SK-N-SH treated with all-trans-retinoic acid at 6 μM for 48 hours (cell line): ENCODE measurements around the gene ACACB.

Experiments used
- ATAC-seq: fragments of 200-7000 bp; cut with Tn5 transposase; 3 replicates; pipeline ENCODE4 v1.9.1; 2020; ENCODE audit warnings: mild to moderate bottlenecking, moderate library complexity
- ARNTL ChIP-seq: fragments of 450-650 bp; formaldehyde crosslinking; IDR thresholded peaks from 2 replicates; pipeline ENCODE4 v1.5.0; 2020; ENCODE audit warnings: low read depth, mild to moderate bottlenecking, moderate library complexity, borderline replicate concordance
- BACH2 ChIP-seq: fragments of 250-450 bp; sonication (Bioruptor Pico); IDR thresholded peaks from 2 replicates; pipeline ENCODE4 v1.9.0; 2021; ENCODE audit warnings: mild to moderate bottlenecking, borderline replicate concordance
- CREB5 ChIP-seq: fragments of 250-450 bp; sonication (Bioruptor Pico); IDR thresholded peaks from 2 replicates; pipeline ENCODE4 v1.5.1; 2020; ENCODE audit warnings: low read depth, mild to moderate bottlenecking, moderate library complexity
- CSDC2 ChIP-seq: fragments of 250-450 bp; sonication (Bioruptor Pico); IDR thresholded peaks from 2 replicates; pipeline ENCODE4 v1.5.0; 2020; ENCODE audit warnings: mild to moderate bottlenecking, moderate library complexity
- CSRNP3 ChIP-seq: fragments of 250-450 bp; sonication (Bioruptor Pico); IDR thresholded peaks from 2 replicates; pipeline ENCODE4 v1.5.1; 2021; ENCODE audit warnings: mild to moderate bottlenecking, moderate library complexity
- ESRRG ChIP-seq: fragments of 250-450 bp; sonication (Bioruptor Pico); IDR thresholded peaks from 2 replicates; pipeline ENCODE4 v1.6.1; 2021; ENCODE audit warnings: mild to moderate bottlenecking
- GLIS3 ChIP-seq: fragments of 250-450 bp; sonication (Bioruptor Pico); IDR thresholded peaks from 2 replicates; pipeline ENCODE4 v1.5.0; 2020; ENCODE audit warnings: mild to moderate bottlenecking, moderate library complexity
- ISL1 ChIP-seq: fragments of 250-450 bp; sonication (Bioruptor Pico); IDR thresholded peaks from 2 replicates; pipeline ENCODE4 v2.1.2; 2022; ENCODE audit warnings: mild to moderate bottlenecking, moderate library complexity
- OSR1 ChIP-seq: fragments of 250-450 bp; sonication (Bioruptor Pico); IDR thresholded peaks from 2 replicates; pipeline ENCODE4 v1.8.0; 2022; ENCODE audit warnings: moderate library complexity, mild to moderate bottlenecking, inconsistent platforms
- PPARA ChIP-seq: fragments of 250-450 bp; sonication (Bioruptor Pico); IDR thresholded peaks from 2 replicates; pipeline ENCODE4 v1.5.0; 2020; ENCODE audit warnings: mild to moderate bottlenecking, borderline replicate concordance
- RARB ChIP-seq: fragments of 250-450 bp; sonication (Bioruptor Pico); IDR thresholded peaks from 2 replicates; pipeline ENCODE4 v1.8.0; 2021; ENCODE audit warnings: mild to moderate bottlenecking, moderate library complexity
- SNAI2 ChIP-seq: fragments of 250-450 bp; sonication (Bioruptor Pico); IDR thresholded peaks from 2 replicates; pipeline ENCODE4 v1.5.0; 2020; ENCODE audit warnings: mild to moderate bottlenecking, moderate library complexity
- TCF4 ChIP-seq: fragments of 250-450 bp; sonication (Bioruptor Pico); IDR thresholded peaks from 2 replicates; pipeline ENCODE4 v1.8.0; 2021; ENCODE audit warnings: mild to moderate bottlenecking, moderate library complexity, borderline replicate concordance
- TOX ChIP-seq: fragments of 250-450 bp; sonication (Bioruptor Pico); IDR thresholded peaks from 2 replicates; pipeline ENCODE4 v1.8.0; 2021; ENCODE audit warnings: mild to moderate bottlenecking, moderate library complexity, borderline replicate concordance
- ZC3H10 ChIP-seq: fragments of 250-450 bp; sonication (Bioruptor Pico); IDR thresholded peaks from 2 replicates; pipeline ENCODE4 v1.5.1; 2021; ENCODE audit warnings: mild to moderate bottlenecking, moderate library complexity
- ZFP3 ChIP-seq: fragments of 250-450 bp; sonication (Bioruptor Pico); IDR thresholded peaks from 2 replicates; pipeline ENCODE4 v1.5.0; 2020; ENCODE audit warnings: mild to moderate bottlenecking, moderate library complexity
- ZNF565 ChIP-seq: fragments of 450-650 bp; formaldehyde crosslinking; conservative IDR thresholded peaks from 2 replicates; pipeline ENCODE4 v1.5.0; 2020; ENCODE audit warnings: low read depth, mild to moderate bottlenecking, moderate library complexity
- ZNF70 ChIP-seq: fragments of 450-650 bp; formaldehyde crosslinking; IDR thresholded peaks from 2 replicates; pipeline ENCODE4 v1.5.0; 2020; ENCODE audit warnings: mild to moderate bottlenecking, moderate library complexity
- TF ChIP-seq, protein P1 (sequence below): fragments of 250-450 bp; sonication (Bioruptor Pico); IDR thresholded peaks from 2 replicates; pipeline ENCODE4 v1.8.0; 2020; ENCODE audit warnings: mild to moderate bottlenecking, moderate library complexity, borderline replicate concordance
- TF ChIP-seq, protein P2 (sequence below): fragments of 250-450 bp; sonication (Bioruptor Pico); IDR thresholded peaks from 2 replicates; pipeline ENCODE4 v1.5.0; 2020; ENCODE audit warnings: mild to moderate bottlenecking, moderate library complexity

ACACB gene

DNA sequence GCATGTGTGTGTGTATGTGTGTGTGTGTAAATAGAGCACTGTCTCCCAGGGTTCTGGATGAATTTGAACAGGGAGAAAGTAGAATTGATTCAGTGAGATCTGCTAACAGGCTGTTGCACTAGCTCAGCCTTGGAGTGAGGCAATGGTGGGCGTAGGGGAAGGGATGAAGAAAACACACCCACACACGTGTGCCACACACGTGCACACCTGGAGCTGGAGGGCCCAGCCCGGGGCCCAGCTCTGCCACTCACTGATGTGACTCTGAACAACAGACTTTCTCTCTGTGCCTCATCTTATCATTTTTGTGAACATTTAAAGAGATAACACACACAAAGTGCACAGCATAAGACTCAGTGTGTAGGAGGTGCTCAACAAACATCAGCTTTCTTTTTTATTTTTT, 4.2 kb downstream of the ACACB start (continued):
- no peak for TF ChIP-seq CREB5
- TF ChIP-seq BACH2 (CRISPR knock-in tag), result no peak
- TF ChIP-seq ISL1 (CRISPR knock-in tag), result no peak
- TF ChIP-seq TCF4 (CRISPR knock-in tag), result no peak

DNA sequence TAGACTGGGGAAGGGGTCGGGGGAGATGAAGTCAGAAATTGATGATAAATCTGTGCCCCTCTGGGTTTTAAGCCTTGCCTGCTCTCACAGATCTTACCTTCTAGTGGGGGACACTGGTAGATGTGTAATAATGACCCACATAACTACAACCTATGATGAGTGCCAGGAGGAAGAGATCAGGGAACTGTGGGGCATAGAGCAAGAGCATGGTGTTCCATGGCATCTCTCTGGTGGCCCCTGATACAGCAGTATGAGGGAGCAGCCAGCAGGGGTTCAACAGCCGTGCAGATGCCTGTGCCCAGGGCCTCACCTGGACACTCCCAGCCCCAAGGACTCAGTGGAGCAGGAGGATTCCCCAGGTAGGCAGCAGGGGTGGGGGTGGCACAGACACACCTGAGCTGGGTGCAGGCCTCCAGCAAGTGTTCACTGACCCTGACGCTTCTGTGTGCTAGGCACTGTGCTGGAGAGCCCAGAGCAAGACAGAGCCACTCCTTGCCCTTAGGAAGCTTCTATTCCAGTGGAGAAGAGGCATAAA, 5.0 kb downstream of the ACACB start:
- no peak for ATAC-seq

GRCh38 chr12:109124878-109125648, 8.7 kb downstream of the ACACB start:
- TF ChIP-seq CSDC2, result no peak
- no peak for TF ChIP-seq GLIS3 (CRISPR knock-in tag)
- TF ChIP-seq ZNF565 (CRISPR knock-in tag), result no peak
- TF ChIP-seq RARB (CRISPR knock-in tag), result no peak
- TF ChIP-seq SNAI2 (CRISPR knock-in tag), result no peak
- no peak for TF ChIP-seq ZNF70 (CRISPR knock-in tag)
- no peak for TF ChIP-seq PPARA (CRISPR knock-in tag)
- TF ChIP-seq, protein P1, sequence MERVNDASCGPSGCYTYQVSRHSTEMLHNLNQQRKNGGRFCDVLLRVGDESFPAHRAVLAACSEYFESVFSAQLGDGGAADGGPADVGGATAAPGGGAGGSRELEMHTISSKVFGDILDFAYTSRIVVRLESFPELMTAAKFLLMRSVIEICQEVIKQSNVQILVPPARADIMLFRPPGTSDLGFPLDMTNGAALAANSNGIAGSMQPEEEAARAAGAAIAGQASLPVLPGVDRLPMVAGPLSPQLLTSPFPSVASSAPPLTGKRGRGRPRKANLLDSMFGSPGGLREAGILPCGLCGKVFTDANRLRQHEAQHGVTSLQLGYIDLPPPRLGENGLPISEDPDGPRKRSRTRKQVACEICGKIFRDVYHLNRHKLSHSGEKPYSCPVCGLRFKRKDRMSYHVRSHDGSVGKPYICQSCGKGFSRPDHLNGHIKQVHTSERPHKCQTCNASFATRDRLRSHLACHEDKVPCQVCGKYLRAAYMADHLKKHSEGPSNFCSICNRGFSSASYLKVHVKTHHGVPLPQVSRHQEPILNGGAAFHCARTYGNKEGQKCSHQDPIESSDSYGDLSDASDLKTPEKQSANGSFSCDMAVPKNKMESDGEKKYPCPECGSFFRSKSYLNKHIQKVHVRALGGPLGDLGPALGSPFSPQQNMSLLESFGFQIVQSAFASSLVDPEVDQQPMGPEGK, result no peak
- no peak for TF ChIP-seq TCF4 (CRISPR knock-in tag)
- TF ChIP-seq ESRRG (CRISPR knock-in tag), result no peak
- TF ChIP-seq CREB5, result no peak
- no peak for TF ChIP-seq OSR1 (CRISPR knock-in tag)
- no peak for TF ChIP-seq BACH2 (CRISPR knock-in tag)
- TF ChIP-seq ZFP3 (CRISPR knock-in tag), result no peak
- TF ChIP-seq, protein P2, sequence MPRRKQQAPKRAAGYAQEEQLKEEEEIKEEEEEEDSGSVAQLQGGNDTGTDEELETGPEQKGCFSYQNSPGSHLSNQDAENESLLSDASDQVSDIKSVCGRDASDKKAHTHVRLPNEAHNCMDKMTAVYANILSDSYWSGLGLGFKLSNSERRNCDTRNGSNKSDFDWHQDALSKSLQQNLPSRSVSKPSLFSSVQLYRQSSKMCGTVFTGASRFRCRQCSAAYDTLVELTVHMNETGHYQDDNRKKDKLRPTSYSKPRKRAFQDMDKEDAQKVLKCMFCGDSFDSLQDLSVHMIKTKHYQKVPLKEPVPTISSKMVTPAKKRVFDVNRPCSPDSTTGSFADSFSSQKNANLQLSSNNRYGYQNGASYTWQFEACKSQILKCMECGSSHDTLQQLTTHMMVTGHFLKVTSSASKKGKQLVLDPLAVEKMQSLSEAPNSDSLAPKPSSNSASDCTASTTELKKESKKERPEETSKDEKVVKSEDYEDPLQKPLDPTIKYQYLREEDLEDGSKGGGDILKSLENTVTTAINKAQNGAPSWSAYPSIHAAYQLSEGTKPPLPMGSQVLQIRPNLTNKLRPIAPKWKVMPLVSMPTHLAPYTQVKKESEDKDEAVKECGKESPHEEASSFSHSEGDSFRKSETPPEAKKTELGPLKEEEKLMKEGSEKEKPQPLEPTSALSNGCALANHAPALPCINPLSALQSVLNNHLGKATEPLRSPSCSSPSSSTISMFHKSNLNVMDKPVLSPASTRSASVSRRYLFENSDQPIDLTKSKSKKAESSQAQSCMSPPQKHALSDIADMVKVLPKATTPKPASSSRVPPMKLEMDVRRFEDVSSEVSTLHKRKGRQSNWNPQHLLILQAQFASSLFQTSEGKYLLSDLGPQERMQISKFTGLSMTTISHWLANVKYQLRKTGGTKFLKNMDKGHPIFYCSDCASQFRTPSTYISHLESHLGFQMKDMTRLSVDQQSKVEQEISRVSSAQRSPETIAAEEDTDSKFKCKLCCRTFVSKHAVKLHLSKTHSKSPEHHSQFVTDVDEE, result no peak
- ATAC-seq, result no peak

More for the DNA sequence above, 5.0 kb downstream of the ACACB start:
- TF ChIP-seq CSRNP3, result no peak
- TF ChIP-seq CSDC2, result no peak
- TF ChIP-seq ZNF70 (CRISPR knock-in tag), result no peak
- TF ChIP-seq, protein P1, result no peak
- no peak for TF ChIP-seq ZC3H10 (CRISPR knock-in tag)
- TF ChIP-seq ISL1 (CRISPR knock-in tag), result no peak
- no peak for TF ChIP-seq TOX
- no peak for TF ChIP-seq RARB (CRISPR knock-in tag)
- no peak for TF ChIP-seq ARNTL (CRISPR knock-in tag)
- TF ChIP-seq TCF4 (CRISPR knock-in tag), result no peak
- TF ChIP-seq OSR1 (CRISPR knock-in tag), result no peak
- no peak for TF ChIP-seq ZNF565 (CRISPR knock-in tag)
- TF ChIP-seq, all 23 proteins: peak for 0
